SHP77 treated with DMSO at 0.1 percent for 48 hours (cell line): Measurements from ENCODE around the gene CDK3.
"Not testable (repeated sequence)": the region's sequence is repeated elsewhere in the genome, so short reads cannot be mapped to it uniquely, and the experiment has no call there.

Experiments
- DNase-seq: peaks from one replicate; lab custom pipeline; 2025; lab: John Stamatoyannopoulos, UW

The CDK3 gene

GRCh38 chr17:76039121-76039520 is 38.5 kb downstream of the CDK3 start:
- DNase-seq = no peak

- DNase-seq = no peak
These were observed 39.7 kb downstream of the CDK3 start for GRCh38 chr17:76040376-76040775.

- DNase-seq = not testable (repeated sequence)
These were observed 42.2 kb downstream of the CDK3 start for GRCh38 chr17:76042868-76043267.

- not testable (repeated sequence) for DNase-seq
These were observed 43.9 kb downstream of the CDK3 start for GRCh38 chr17:76044475-76045007.

- DNase-seq = no peak
These were observed 45.4 kb downstream of the CDK3 start for GRCh38 chr17:76046064-76046463.

- no peak for DNase-seq
These were observed 47.5 kb downstream of the CDK3 start for GRCh38 chr17:76048025-76048605.

GRCh38 chr17:76048711-76049110 is 48.1 kb downstream of the CDK3 start:
- DNase-seq = no peak

- no peak for DNase-seq
These were observed 48.6 kb downstream of the CDK3 start for GRCh38 chr17:76049239-76049638.

- DNase-seq = no peak
These were observed 49.3 kb downstream of the CDK3 start for GRCh38 chr17:76049836-76050537.

- DNase-seq = no peak
These were observed 50.1 kb downstream of the CDK3 start for GRCh38 chr17:76050538-76051467.

- DNase-seq = no peak
These were observed 50.9 kb downstream of the CDK3 start for GRCh38 chr17:76051561-76051960.

GRCh38 chr17:76053246-76054111 is 52.8 kb downstream of the CDK3 start:
- DNase-seq = no peak

- no peak for DNase-seq
These were observed 53.4 kb downstream of the CDK3 start for GRCh38 chr17:76054112-76054476.
